GM19240 (cell line): Measurements from ENCODE around the gene ITPK1.

ENCODE experiments used
- DNase-seq: peaks from one replicate; pipeline ENCODE4 v3.0.0; 2011; ENCODE audit warnings: low spot score; ENCODE audit not compliant: insufficient read length

Gene ITPK1

DNA sequence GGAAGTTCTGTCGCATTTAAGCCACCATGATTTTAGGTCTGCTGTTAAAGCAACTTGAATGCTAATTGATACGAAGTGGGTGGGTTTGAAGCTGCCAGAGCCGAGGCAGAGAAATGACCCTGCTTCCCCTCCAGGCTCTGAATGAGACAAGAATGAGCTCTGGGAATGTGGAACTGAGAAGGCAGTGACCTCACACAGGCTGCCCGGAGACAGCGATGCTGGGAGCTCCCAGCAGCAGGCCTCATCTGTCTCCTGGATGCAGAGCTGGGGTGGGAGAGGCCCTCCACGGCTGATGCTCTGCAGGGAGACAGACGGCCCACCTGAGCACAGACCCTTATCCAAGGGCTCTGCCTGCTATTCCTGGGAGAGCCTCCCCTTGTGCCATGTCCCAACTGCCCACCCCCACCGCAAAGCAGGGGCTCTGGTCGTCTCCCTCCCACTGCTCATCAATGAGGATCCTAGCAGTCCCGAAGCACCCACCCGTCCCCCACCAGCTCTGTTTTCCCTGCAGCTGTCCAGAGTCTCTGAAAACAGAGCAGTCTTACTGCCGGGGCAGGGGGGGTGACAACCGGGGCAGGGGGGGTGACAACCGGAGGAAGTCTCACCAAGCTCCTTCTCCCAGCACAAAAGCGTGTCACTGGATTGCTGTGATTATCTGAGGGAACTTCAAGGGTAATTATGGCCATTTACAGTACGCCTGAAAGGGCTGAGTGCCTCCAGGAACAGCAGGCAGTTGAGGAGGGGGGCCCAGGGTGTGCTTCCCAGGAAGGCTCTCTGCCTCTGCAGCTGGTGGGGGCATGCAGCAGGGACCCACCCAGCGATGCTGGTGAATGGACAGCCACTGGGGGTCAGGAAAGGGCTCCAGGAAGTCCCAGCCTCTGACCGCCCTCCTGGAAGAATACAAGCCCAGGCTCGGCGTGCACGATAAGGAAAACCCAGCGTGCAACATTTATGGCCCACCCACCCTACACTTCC lies 125.0 kb downstream of the ITPK1 start:
- no peak for DNase-seq

DNA sequence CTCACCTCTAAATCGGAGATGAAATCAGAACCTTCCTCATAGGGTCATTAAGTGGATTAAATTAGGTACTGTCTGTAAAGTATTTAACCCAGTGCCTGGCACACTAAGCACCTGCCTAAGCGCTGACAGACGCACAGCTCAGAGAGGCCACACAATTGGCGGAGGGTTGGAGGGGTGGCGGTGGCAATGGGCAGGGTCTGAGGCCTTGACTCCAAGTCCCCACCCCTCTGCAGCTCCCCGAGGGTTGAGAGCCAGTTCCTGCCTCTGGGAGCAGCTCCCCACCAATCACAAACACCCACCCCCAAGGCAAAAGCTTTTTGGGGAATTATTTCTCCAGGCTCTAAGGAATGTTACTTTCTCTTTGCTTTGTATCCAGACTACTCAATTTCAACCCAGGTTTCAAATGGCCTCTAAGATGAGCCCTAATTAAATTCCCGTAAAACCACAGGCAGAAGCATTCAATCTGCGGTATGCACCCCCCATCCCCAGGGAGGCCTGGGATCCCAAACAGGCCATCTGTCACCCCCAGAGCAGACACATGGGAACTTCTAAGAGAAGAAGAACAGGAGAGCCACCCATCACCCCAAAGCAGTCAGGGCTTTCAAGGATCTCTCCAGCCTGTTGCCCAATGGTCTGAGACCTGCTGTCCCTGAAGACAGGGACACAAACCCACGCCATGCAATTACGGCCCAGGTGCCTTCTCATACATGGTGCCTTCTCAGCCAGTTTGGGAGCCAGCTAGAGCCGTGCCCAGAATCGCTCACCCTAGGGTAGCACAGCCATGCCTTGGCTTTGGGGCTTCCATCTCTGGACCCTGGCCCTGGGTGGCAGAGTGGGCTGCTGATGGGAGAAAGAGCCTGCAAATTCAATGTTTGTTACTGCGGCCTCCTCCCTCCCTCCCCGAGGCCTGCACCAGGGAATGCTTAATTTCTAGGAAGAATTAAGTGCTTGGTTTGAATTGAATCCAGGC lies 126.7 kb downstream of the ITPK1 start:
- no peak for DNase-seq

DNA sequence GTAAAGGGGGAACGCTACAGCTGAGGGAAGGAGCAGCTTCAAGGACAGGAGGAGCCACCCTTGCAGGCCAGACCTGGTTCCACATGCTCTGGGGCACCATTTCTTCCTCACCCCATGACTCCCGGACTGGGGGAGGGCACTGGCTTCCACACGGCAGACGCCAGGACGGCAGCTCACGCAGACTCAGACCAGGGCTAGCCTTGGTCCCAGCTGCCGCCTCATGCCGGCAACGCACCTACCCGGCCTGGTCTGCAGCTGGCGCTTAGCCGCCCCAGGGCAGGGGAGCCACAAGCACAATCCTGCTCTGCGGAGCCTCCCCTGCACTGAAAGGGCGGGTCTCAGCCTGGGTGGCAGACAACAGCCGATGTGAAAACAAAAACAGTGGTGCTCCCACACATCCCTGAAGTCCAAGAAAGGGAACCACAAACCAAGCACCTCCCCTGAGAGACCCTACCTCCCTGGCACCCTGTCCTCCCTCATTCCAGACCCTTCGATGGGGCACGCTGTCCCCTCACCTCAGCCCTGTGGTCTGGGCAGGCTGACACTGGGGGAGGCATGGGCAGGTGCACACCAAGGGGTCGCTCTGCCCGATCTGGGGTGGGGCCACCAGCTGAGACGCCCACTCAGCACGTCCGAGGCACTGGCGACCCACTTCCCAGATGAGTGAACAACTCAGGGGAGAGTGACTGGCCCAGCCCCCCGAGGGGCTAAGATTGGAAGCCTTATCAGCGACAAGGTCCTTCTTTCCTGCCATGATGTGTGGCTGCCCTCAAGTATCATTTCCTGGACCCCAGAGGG lies 127.8 kb downstream of the ITPK1 start:
- DNase-seq, result no peak

DNA sequence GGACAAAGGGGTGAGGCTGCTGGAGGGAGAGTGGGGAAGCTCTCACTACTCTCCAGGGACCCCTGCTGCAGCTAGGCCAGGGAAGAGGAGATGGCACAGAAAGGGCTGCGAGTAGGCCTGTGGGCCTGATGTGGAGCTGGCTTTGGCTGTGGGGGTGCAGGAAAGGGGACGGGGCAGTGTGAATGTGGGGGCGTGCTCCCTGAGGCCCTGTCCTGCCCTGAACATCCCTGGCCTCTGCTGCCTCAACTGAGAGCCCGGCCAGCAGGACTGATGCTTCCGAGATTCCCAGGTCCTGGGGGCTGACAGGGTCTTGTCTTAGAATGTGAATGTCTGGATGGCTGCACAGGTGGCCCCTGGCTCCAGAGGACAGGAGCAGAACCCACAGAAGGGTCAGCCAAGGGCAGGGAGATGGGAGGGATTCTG lies 128.6 kb downstream of the ITPK1 start:
- DNase-seq, result no peak

DNA sequence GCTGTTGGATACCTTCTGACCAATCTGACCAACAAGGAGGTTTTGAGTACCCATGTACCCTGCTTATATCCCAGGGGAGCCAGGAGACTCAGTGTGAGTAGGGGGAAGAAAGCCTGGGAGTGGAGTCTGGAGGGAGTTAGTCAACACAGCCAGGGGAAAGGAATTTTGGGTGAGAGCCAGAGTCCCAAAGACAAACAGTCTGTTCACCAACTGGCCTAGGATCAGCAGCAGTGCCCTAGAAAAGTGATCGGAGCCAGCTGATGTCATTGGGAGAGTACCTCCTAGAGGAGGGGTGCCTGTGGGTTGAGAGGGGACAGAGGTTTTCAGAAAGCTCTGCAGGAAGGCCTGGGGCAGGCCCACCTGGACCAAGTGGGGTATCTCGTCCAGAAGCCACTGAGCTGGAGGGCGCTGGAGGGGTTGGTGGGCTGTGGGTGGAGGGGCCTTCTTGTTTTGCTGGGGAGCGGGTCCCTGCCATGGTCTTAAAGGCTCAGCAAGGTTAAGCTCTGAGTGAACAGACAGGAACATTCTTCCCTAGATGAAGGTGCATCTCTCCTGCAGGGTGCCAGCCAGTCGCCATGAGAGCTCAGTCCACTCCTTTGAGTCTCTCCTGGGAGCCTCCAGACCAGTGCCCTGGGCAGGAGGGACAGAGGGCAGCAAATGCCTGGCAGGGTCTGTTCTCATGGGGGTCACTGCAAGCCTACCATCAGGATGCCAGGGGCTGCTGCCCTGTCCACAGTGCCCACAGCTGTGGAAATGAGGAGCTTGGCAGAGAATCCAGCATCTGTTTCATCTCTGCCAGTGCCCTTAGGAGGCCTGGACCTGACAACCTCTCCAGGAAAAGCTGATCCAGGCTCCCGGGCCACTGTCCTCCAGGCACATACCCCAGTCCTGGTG lies 129.2 kb downstream of the ITPK1 start:
- no peak for DNase-seq

DNA sequence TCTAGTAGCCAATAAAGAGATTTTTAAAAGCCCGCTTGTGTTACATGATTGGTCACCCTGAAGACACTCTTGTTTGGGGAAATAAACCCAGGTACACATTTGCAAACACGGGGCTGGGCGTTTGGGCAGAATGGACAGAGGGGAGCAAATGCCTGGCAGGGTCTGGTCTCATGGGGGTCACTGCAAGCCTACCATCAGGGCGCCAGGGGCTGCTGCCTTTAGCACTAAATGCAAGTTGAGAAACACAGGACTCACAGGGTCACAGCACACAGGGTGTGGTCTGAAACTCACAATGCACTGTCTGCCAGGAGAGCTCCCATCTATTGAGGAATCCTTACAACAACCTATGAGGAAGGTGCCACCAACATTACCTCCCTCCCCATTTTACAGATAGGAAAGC lies 130.2 kb downstream of the ITPK1 start:
- no peak for DNase-seq

DNA sequence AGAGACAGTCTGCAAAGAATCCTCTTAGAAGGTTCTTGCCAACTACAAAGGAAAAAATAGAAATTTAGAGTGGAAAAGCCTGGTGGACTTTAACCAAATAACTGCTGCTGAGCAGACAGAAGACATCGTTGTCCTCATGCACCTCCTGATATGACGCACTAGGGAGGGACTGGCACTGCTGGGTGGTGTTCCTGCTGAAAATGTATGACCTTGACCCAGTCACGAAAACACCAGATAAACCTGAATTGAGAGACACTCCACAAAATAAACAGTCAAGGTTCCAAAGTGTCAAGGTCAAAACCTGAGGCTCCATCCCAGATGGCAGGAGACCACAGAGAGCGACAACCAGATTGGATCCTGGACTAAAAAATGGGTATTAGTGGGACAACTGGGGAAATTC lies 130.8 kb downstream of the ITPK1 start:
- no peak for DNase-seq

DNA sequence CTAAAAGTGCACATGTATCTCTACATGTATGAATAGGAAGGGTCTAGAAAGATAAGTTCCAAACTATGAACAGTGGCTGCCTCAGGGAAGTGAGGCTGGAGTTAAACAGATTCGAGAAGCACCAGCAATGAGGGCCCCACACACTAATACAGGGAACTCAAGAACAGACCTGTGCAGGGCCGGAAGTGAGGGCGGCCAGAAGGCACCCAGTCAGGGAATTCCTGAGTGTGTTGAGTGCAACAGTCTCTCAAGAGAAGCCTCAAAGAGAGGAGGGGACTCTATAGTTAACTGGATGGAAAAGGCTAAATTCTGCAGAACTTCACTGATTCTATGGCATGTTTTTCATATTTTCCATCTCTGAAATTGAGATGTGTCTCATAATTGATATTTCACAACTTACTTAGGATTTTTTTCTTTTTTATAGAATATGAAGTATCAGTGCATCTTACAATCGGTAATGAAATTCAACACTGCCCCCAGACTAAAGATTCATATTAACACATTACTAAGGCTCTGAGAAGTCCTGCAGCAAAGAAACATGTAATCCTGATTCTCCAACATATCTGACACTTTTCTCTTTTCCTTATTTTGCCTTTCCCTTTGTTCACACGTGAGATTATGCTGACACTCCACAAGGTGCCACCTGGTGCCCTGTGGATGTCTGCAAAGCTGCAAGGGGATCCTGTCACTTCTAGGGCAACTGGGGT lies 131.5 kb downstream of the ITPK1 start:
- no peak for DNase-seq

DNA sequence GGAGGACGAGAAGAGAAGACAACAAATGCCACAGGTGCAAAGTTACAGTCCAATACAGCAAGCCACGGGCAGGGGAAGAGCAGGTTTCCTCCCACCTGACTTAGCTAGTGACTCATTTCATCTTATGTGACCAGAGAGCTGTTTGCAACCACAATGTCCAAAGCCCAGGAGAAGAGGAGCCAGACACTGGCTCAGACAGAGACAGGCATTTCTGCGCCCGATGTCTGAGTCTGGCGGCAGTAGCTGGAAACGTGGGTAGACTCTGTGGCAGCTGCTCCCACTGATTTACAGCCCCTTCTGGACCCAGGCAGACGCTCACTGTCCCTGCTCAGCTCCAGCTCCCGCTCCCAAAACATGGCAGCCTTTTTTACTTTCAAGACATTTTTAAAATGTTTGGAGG lies 132.8 kb downstream of the ITPK1 start:
- no peak for DNase-seq

DNA sequence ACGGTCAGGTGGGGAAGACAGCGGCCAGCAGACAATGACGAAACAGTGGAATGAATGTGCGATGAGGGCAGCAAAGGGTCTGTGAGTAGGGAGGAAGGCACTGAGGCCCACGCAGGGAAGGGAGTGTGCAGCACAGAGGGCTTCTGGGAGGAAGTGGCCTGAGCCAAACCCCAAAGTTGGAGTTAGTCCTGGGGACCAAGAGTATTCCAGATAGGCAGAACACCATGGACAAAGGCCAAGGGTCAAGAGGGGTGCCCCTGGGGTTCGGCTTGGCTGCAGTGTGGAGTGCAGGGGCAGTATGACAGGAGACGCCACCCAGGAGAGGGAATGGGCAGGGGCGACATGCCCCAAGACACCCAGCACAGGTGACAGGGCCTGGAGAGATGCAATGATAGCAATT lies 134.0 kb downstream of the ITPK1 start:
- DNase-seq, result no peak

DNA sequence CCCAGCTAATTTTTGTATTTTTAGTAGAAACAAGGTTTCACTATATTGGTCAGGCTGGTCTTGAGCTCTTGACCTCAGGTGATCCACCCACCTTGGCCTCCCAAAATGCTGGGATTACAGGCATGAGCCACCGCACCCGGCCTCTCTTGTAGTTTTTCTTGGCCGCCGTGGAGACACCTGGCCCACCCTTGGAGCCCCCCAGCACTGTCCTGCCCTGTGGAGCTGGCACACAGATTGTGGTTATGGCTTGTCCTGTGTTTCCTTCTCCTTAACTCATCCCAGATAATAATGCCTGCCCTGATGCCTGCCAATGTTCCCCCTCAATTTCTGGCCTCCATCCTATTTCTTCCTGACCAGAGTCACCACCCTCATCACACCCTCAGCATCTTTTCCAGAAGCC lies 134.9 kb downstream of the ITPK1 start:
- no peak for DNase-seq

DNA sequence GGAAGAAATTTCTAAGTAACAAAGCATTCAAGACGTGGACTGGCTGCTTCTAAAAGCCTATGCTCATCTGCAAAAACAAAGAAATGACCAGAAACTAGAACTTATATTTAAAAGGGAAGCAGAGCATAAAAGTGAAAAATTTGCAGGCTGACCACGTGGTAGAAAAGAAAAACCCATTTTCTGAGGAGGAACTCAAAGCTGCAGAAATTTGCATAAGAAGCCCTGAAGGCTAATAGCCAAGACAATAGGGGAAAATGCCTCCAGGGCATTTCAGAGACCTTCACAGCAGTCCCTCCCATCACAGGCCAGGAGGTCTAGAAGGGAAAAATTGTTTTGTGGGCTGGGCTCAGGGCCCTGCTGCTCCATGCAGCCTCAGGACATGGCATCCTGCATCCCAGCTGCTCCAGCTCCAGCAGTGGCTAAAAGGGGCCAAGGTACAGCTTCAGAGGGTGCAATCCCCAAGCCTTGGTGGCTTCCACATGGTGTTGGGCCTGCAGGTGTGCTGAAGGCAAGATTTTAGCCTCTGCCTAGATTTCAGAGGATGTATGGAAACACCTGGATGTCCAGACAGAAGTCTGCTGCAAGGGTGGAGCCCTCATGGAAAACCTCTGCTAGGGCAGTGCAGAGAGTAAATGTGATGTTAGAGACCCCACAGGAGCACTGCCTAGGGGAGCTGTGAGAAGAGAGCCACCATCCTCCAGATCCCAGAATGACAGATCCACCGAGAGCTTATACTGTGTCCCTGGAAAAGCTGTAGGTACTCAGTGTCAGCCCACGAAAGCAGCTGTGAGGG lies 137.3 kb downstream of the ITPK1 start:
- no peak for DNase-seq

DNA sequence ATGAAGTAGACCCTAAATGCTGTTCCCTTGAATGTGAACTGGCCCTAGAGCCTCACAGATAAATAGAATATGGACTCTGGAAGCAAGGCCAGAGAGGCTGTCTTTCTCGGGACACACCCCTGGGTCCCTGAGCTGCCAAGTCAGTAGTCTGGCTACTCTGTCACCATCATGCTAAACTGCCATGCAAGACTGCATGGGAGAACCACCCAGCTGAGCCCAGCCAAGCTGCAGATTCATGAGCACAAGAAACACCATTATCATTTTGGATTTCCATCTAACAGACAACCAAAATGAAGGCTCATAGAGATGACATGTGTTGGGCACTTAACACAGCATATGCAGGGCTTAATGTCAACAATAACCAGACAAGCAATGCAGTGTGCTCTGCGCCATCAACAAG lies 139.5 kb downstream of the ITPK1 start:
- DNase-seq, result no peak

DNA sequence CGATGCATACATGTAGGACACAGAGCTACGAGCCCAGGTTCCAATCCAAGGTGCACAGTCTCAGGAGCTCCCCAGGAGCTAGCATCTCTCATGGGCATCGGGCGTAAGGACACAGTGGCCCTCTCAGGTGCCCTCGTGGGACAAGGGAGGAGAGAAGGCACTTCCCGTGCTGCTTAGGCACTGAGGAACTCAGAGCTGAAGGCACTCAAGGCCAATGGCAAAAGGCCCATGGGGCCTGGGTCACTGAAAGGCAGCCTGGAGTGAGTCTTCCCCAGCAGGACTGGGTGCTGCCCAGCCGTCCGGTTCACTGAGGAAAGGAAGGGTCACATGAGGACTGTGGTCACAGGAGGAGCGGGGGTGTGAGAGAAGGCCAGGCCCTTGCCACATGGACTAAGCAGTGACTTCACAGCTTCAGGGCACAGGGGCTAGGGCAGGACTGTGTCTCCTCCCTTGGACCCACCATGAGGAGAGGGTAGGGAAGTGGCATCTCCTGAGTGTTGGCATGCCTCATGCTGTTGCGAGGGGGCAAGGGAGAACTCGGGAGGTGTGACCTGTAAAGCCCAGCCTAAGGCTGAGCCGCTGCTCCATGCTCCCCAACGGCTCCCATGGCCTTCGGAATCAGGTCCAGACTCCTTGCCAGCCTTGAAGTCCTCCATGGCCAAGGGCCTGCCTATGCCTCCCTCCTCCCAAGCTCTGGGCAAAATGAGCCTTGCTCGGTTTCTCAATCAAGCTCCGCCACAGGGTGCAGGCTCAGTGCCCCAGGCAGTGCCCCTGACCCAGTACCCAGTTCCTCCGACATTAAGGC lies 141.0 kb downstream of the ITPK1 start:
- DNase-seq, result no peak

DNA sequence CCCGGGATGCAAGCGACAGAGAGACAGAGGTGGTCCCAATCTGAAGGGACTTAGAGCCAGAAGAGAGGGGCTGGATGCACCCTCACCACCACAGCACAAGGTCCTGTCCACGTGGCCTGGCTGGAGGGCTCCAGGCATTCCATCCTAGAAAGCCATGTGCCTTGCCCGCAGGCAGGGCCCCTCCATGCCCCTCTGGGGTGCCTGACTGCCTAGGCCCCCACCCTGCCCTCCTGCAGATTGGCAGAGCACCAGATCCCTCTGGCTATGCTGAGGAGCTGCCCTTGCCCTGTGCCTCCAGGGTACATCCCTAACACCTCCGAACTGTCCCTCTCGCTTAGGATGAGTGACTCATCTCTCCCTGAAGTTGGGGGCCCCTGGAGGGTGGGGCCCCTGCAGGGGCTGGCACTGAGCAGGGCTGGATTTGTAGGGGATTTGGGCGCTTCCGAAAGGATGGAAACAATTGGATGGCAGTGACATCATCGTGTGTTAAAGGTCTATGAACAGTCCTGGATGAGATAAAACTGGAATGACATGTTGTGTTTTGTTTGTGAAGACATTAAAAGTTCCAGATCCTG lies 141.8 kb downstream of the ITPK1 start:
- no peak for DNase-seq

DNA sequence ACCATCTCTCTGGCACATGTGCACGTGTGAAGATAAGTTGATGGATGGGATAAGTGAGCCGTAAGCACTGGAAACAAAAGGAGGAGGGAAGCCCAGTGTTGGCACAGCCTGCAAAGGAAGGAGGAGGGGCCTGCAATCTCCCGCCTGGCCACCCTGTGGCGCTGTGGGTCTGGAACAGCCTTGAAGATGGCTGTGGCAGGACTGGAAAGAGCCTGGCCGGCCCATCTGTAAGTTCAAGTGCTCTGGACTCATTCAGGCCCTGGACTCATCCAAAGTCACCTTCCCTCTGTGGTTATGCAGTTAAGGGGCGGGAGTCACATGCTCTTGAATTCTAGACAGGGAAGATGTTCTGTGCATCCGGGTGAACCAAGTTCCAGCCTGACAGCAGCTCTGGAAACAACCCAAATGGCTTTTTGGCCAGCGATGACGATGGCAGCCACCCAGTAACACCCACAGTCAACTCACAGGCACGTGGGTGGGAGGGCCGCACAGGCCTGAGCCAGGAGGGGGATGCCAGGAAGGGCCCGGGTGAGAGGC lies 142.4 kb downstream of the ITPK1 start:
- DNase-seq, result no peak

DNA sequence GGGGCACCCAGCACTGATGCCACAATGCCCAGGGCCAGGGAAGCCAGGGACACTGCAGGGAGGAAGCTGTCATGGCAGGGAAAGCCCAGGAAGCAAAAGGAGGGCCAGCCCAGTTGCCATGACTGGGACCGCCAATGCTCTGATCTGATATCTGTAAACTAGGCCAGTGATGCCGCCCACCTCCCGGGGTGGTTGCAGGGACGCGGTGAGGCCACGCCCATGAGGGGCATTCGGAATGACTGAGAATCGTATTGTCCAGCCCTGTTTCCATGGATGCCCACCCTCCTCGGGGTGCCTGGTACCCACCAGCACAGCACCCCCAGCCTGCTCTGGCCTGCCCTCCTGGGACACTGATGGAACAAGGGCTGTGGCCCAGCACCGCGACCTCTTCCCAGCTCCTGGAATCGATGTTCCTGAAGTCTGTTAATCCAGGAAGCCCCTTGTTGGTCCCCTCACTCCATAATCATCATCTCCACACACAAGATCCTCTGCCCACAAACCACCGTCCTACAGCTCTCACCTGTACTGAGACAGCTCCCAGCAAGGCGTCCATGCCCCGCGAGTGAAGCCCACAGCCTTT lies 144.0 kb downstream of the ITPK1 start:
- no peak for DNase-seq
